Activated gamma-delta T cell treated with Interleukin-2 at 50 U/mL for 16 hours (primary cell): Measurements from ENCODE around the gene TRIM5.
A peak's percentile ranks its signal among the peaks of the same experiment; 100 is the strongest.
"Not testable (repeated sequence)": the region's sequence is repeated elsewhere in the genome, so short reads cannot be mapped to it uniquely, and the experiment has no call there.

ENCODE experiments used
- DNase-seq: peaks from one replicate; pipeline ENCODE4 v3.0.0-alpha.2; 2020

Gene TRIM5

GRCh38 chr11:5688482-5688881 is 3.6 kb upstream of the TRIM5 start:
- no peak for DNase-seq

DNA sequence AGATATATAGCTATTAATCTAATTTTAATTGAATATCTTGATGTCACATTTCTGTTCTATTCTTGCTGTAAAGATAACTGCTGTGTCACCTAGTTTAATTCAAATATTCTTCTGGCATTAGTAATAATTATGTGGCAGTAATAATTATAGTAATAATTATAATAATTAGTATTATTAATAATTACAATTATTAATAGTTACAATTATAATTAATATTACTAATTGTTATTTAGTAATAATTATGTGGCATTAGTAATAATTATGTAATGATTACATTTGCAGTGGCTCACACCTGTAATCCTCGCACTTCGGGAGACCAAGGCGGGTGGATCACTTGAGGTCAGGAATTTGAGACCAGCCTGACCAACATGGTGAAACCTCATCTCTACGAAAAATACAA is 1.6 kb upstream of the TRIM5 start:
- no peak for DNase-seq

DNA sequence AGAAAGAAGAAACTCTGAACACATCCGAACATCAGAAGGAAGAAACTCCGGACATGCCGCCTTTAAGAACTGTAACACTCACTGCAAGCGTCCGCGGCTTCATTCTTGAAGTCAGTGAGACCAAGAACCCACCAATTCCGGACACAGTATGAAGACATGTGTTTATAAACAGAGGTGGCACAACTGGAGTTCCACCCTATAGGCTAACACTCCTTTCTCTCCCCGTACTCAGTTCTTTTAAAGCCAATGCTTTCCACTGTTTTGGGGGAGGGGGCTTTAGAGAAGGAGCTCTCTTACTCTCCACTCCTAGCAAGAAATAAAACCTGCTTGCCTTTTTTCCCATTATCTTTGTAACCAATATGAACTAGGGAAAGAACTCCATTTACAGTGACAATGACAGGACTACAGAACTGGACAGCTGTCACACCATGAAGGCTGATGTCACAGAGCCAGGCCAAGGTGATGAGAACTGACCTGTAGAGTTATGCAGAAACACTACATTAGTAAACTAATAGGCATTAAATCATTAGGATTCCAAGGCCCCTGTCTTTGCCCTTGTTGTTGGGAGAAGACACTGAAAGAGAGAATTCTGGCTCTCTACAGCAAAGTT is 733 bp downstream of the TRIM5 start:
- no peak for DNase-seq

DNA sequence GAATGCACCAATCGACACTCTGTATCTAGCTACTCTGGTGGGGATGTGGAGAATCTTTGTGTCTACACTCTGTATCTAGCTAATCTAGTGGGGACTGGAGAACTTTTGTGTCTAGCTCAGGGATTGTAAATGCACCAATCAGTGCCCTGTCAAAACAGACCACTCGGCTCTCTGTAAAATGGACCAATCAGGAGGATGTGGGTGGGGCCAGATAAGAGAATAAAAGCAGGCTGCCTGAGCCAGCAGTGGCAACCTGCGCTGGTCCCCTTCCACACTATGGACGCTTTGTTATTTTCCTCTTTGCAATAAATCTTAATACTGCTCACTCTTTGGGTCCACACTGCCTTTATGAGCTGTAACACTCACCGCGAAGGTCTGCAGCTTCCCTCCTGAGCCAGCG is 1.3 kb downstream of the TRIM5 start:
- peak; percentile 12 for DNase-seq

GRCh38 chr11:5682890-5683441 is 1.9 kb downstream of the TRIM5 start:
- DNase-seq = not testable (repeated sequence)

DNA sequence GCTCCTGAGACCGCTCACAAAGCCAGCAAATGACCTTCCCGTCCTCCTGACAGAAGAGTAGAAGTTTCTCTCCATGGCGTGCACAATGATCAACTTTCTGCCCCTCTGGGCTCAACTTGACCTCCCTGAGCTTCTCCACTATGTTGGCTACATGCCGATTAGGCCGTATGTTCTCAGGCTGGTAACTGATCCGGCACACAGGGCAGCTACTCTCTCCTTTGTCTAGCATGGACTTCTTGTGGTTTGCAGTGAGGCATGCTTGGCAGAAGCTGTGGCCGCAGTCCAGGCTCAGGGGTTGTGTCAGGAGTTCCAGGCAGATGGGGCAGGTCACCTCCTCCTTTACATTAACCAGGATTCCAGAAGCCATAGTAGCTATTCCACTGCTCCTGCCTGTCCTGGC is 5.1 kb downstream of the TRIM5 start:
- DNase-seq = no peak

GRCh38 chr11:5674391-5674790 is 10.5 kb downstream of the TRIM5 start:
- no peak for DNase-seq

DNA sequence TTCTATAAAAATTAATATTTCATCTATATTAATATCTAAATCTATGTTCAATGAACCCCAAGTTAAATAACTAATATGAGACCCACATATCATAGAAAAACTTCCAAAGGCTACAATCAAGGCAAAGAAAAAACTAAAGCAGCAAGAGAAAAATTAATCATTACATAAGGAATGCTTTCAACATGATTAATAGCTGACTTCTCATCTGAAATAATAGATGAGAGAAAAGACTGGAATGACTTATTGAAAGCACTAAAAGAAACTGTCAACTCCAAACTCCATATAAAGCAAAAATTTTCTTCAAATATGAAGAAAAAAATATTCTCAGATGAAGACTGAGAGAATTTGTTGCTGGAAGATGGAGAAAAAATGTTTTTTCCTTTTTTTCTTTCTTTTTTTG is 13.0 kb downstream of the TRIM5 start:
- no peak for DNase-seq

GRCh38 chr11:5666402-5666793 is 18.5 kb downstream of the TRIM5 start:
- no peak for DNase-seq

- DNase-seq = no peak
Observed at GRCh38 chr11:5665746-5666401, 19.0 kb downstream of the TRIM5 start.

- no peak for DNase-seq
Observed at GRCh38 chr11:5665051-5665570, 19.8 kb downstream of the TRIM5 start.

DNA sequence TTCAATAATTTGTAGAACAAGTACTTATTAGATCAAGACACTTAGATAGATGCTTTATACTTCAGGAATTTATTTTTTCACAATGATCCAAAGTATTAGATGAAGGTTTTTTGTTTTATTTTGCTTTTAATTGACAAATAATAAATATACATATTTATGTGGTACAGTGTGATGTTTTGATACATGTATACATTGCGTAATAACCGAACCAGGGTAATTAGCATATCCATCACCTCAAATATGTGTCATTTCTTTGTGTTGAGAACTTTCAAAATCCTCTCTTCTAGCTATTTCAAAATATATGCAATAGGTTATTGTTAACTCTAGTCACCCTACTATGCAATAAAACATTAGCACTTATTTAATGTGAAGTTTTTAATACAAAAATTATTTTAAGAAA is 21.4 kb downstream of the TRIM5 start:
- DNase-seq = no peak

DNA sequence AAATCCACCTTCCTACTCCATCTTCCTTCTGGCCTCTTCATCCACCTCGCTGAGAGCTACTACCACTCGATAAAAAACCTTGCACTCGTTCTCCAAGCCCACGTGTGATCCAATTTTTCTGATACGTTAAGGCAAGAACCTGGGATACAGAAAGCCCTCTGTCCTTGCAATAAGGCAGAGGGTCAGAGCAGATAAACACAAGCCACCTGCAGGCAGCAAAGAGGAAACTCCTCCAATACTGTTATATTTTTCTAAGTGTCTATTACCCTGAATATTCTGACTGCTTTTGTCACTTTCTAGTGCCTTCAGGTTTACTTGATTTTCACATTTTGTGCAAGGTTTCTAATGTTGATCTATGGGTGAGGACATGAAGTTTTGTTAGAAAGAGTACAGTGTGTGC is 26.6 kb downstream of the TRIM5 start:
- DNase-seq = no peak

DNA sequence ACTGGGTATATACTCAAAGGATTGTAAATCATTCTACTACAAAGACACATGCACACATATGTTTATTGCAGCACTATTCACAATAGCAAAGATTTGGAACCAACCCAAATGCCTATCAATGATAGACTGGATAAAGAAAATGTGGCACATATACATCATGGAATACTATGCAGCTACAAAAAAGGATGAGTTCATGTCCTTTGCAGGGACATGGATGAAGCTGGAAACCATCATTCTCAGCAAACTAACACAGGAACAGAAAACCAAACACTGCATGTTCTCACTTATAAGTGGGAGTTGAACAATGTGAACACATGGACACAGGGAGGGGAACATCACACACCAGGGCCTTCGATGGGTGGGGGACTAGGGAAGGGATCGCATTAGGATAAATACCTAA is 27.9 kb downstream of the TRIM5 start:
- DNase-seq = not testable (repeated sequence)

GRCh38 chr11:5655474-5655873 is 29.4 kb downstream of the TRIM5 start:
- no peak for DNase-seq

DNA sequence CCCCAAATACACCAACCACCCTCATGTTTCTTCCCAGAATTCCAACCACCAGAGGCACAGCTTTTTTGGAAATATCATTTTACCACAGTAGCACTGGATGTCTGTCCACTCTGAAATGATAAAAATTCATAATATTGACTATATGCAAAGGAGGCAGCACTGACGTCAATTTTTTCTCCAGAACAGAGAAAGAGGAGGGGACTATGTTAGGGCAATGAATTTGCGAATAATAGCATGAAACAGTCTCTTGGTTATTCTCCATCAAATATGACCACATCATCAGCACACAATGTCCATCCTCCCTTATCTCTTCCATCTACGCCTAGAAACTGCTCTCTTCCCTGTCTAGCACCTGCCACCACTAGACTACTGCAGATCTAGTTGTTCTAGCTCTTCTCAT is 38.7 kb downstream of the TRIM5 start:
- DNase-seq = no peak

GRCh38 chr11:5643585-5643984 is 41.3 kb downstream of the TRIM5 start:
- no peak for DNase-seq

GRCh38 chr11:5639953-5640352 is 44.9 kb downstream of the TRIM5 start:
- DNase-seq = no peak

DNA sequence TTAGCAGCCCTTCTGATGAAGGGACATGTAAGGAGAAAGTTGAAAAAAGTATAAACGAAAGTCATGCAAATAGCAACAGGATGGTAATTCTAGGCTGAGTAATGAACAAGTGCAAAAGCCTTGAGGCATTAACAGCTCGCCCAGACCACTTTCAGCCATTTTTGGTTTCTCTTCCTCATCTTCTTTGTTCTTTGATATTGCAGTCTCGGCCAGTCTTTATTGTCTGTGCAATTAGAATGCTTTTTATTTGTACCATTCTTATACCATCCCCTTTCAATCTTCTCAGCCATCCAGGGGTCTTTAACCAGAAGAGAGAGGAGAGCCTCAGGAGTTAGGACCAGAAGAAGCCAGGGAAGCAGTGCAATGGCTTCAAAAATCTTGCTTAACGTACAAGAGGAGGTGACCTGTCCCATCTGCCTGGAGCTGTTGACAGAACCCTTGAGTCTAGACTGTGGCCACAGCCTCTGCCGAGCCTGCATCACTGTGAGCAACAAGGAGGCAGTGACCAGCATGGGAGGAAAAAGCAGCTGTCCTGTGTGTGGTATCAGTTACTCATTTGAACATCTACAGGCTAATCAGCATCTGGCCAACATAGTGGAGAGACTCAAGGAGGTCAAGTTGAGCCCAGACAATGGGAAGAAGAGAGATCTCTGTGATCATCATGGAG is 52.8 kb downstream of the TRIM5 start:
- DNase-seq = no peak

GRCh38 chr11:5631417-5631816 is 53.5 kb downstream of the TRIM5 start:
- no peak for DNase-seq

DNA sequence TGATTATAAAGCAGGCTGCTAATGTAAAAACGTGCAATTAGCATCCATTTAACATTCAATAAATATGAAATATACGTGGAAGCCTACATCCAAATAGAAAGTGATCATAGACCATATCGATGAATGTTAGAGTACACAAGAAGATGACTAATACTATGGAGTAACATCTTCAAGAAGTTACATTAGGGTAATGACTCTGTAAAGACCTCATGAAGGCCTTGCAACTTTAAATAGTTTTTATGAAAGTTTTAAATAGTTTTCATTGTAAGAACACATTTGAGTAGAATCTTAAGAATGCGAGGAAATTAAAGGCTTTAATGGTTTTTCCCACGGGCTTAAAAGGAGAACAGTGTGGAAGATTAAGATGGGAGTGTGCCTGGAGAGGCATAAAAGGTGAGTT is 58.7 kb downstream of the TRIM5 start:
- DNase-seq = no peak

- no peak for DNase-seq
Observed at GRCh38 chr11:5625281-5625680, 59.6 kb downstream of the TRIM5 start.

DNA sequence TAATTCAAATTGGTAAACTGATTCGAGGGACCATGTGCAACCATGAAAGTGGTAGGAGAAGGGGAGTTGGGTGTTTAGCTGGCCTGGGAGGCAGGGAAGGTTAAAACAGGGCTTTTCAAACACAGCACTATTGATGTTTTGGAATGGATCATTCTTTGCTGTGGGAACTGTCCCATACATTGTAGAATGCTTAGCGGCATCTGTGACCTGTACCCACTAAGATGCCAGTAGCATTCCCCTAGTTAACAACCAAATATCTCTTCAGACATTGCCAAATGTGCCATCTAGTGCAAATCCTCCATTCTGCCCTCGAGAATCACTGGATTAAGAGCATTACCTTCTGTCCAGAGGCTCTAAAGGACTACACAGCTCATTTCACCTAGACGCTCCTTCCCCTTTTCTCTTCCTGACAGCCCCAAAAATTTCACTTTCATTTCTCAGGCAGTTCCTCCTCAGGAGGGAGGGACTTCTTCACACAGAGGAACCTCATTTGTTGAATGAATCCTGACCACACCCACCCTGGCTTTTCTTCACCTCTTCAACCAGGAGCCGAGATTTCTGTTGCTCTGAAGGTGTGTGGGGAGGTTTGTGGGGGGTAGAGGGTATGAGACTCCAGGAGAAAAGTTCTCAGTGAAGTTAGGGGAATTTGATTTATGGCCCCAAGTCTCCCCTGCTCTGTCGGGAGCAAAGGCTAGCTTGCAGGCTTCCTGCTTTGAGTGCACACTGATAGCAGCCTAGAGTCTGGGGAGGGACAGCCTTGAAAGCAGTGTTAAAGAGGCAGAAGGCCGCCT is 60.2 kb downstream of the TRIM5 start, which contains the start of gene TRIM34:
TRIM34 (plus strand) TSS at position 513 of the 791 bp plus-strand sequence. CDS start 7,331 bp downstream, outside the sequence.
- peak; percentile 55 for DNase-seq
